ENCODE results near the gene APEX1. TPM values are rescaled to one million over a fixed set of nuclear protein-coding genes. Genes with fewer than 3 reads are reported as not detected.

APEX1 gene
- total RNA-seq, 1 donor from 2014 or later: 232 TPM

- H3K4me3 Mint-ChIP-seq (ENCODE audit: unreplicated experiment): no peak overlapping the region
- H3K9me3 Mint-ChIP-seq (ENCODE audit: unreplicated experiment): no peaks in the 10 kb centered on the region
- H3K36me3 Mint-ChIP-seq (ENCODE audit: unreplicated experiment): no peaks in the 10 kb centered on the region
- TF ChIP-seq CTCF (IDR thresholded peaks at IDR 0.05): no peak
- H3K4me1 Mint-ChIP-seq (ENCODE audit: unreplicated experiment): peaks cover 6% of the 10 kb centered on the region
- no peaks in the 10 kb centered on the region for H3K27me3 Mint-ChIP-seq (ENCODE audit: unreplicated experiment)
- H3K27ac Mint-ChIP-seq (ENCODE audit: unreplicated experiment): no peak overlapping the region
- no peak for DNase-seq (ENCODE audit: extremely low spot score, unreplicated experiment)
Observed at GRCh38 chr14:20428010-20428365, 27.0 kb upstream of the APEX1 start.

- Mint-ChIP-seq H3K9me3 (ENCODE audit: unreplicated experiment) (no peaks in the 10 kb centered on the region), H3K36me3 (ENCODE audit: unreplicated experiment) (no peaks in the 10 kb centered on the region), H3K27ac (ENCODE audit: unreplicated experiment) (no peak overlapping the region), H3K27me3 (ENCODE audit: unreplicated experiment) (peaks cover 3% of the 10 kb centered on the region), H3K4me3 (ENCODE audit: unreplicated experiment) (no peak overlapping the region), H3K4me1 (ENCODE audit: unreplicated experiment) (peaks cover 6% of the 10 kb centered on the region)
- TF ChIP-seq CTCF (IDR thresholded peaks at IDR 0.05): no peak
- DNase-seq (ENCODE audit: extremely low spot score, unreplicated experiment): no peak
Observed at GRCh38 chr14:20428802-20429201, 26.2 kb upstream of the APEX1 start.

GRCh38 chr14:20429801-20430669 is 25.0 kb upstream of the APEX1 start:
- no peak for TF ChIP-seq CTCF (IDR thresholded peaks at IDR 0.05)
- Mint-ChIP-seq H3K4me3 (ENCODE audit: unreplicated experiment) (no peak overlapping the region), H3K4me1 (ENCODE audit: unreplicated experiment) (peaks cover 6% of the 10 kb centered on the region), H3K9me3 (ENCODE audit: unreplicated experiment) (no peaks in the 10 kb centered on the region), H3K36me3 (ENCODE audit: unreplicated experiment) (no peaks in the 10 kb centered on the region), H3K27me3 (ENCODE audit: unreplicated experiment) (peaks cover 3% of the 10 kb centered on the region), H3K27ac (ENCODE audit: unreplicated experiment) (no peak overlapping the region)
- DNase-seq (ENCODE audit: extremely low spot score, unreplicated experiment): no peak

DNA sequence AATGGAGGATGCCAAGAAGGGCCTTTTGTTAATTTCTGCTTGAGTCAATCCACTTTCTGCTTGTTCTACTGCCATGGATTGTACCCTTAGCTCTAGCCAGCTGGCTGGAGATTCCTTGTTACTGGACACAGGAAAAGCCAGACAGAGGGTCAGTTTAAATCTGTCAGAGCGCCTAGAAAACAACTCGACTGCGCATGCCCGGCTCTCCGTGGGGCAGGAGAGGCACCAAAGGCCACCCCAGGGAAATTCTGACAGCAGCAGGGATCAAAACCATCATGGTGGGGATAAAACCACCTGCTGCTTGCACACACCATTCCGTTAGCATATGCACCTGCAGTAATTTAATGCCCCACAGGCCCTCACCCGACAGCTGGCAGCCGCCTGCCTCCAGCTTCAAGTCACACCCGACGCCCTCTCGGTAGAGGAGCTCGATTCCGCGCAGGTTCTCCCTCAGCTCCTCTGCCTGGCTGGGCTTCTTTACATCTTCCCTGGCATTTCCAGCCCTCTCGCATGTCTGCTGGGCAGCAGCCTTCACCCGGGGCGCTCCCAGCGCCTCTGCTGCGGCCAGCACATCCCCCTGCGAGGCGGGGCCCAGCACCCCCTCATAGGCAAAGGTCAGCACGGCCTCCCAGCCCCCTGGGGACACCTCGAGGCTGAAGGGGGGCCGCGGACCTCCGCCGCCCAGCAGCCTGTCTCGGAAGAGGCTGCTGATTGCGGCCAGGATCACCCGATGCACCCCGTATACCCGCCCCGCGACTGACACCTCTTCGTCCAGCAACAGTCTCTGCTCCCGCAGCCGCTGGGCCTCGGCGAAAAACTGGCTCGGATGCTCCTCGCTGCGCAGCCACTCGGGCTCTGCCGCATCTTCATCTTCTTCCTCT is 20.1 kb upstream of the APEX1 start:
- H3K9me3 Mint-ChIP-seq (ENCODE audit: unreplicated experiment): no peaks in the 10 kb centered on the region
- no peak overlapping the region for H3K4me3 Mint-ChIP-seq (ENCODE audit: unreplicated experiment)
- peaks cover 3% of the 10 kb centered on the region for H3K27me3 Mint-ChIP-seq (ENCODE audit: unreplicated experiment)
- H3K4me1 Mint-ChIP-seq (ENCODE audit: unreplicated experiment): peaks cover 6% of the 10 kb centered on the region
- H3K27ac Mint-ChIP-seq (ENCODE audit: unreplicated experiment): no peak overlapping the region
- DNase-seq (ENCODE audit: extremely low spot score, unreplicated experiment): no peak
- H3K36me3 Mint-ChIP-seq (ENCODE audit: unreplicated experiment): no peaks in the 10 kb centered on the region
- no peak for TF ChIP-seq CTCF (IDR thresholded peaks at IDR 0.05)
